Skeletal muscle satellite cell (primary cell): ENCODE measurements around the gene ARHGAP10.
A peak's percentile ranks its signal among the peaks of the same experiment; 100 is the strongest.

Experiments used
- H3K27me3 ChIP-seq: 2 replicates; pipeline ENCODE4 v1.7.0; 2013; ENCODE audit warnings: low read length; ENCODE audit not compliant: control insufficient read depth, insufficient read depth
- H3K36me3 ChIP-seq: 2 replicates; pipeline ENCODE4 v1.7.0; 2013; ENCODE audit warnings: mild to moderate bottlenecking, control low read depth, low read length; ENCODE audit not compliant: insufficient read depth
- H3K4me1 ChIP-seq: 2 replicates; pipeline ENCODE4 v1.7.0; 2013; ENCODE audit warnings: low read length; ENCODE audit not compliant: control insufficient read depth, insufficient read depth
- H3K4me2 ChIP-seq: 2 replicates; pipeline ENCODE4 v1.7.0; 2013; ENCODE audit warnings: mild to moderate bottlenecking, low read length
- H3K4me3 ChIP-seq: 2 replicates; pipeline ENCODE4 v1.7.0; 2013; ENCODE audit warnings: low read length
- H3K9ac ChIP-seq: 2 replicates; pipeline ENCODE4 v1.7.0; 2013; ENCODE audit warnings: mild to moderate bottlenecking, low read depth, low read length, moderate library complexity
- H3K9me3 ChIP-seq: replicated peaks from 2 replicates; pipeline ENCODE4 v1.7.0; 2013; ENCODE audit warnings: mild to moderate bottlenecking, control low read depth, low read length

ARHGAP10 gene

DNA sequence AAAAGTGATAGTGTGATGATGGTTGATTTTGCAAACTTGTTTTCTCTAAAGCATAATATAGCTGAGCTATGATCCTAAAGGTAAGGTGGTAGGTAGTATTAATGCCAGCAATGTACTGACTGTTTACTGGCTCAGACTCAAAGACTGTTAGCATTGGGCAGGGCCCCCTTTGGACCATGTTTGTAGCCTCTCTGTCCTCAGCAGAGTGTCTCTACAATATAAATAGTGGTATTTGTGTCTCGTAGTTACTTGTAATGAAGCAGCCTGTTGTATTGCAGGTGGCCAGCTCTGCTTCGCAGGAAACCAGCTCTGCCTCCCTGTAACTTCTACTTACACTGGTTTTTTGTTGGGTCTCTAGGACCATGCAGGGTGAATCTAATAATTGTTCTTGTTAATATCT lies 70.5 kb downstream of the ARHGAP10 start:
- Histone ChIP-seq H3K4me1 (no peaks in the 10 kb centered on the region), H3K4me2 (no peak overlapping the region), H3K36me3 (no peaks in the 10 kb centered on the region), H3K4me3 (no peak overlapping the region), H3K27me3 (no peaks in the 10 kb centered on the region), H3K9ac (no peak overlapping the region), H3K9me3 (no peaks in the 10 kb centered on the region)

DNA sequence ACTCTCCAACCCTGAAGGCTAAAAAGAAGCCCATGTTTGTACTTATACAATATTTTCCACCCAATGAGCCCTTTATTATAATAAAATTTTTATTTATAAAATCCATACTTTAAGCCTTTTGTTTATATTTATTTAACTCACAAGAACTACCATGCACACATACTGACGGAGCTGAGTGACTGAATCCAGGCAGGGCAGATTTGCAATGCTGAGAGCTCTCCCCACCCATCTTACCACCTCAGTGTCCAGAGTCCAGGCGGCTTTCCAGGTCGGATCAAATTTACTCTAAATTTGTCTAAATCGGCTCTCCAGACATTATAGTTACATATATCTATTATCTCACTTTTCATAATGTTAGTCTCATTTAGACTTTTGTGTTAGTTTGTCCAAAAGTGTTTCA lies 74.1 kb downstream of the ARHGAP10 start:
- Histone ChIP-seq H3K36me3 (no peaks in the 10 kb centered on the region), H3K4me1 (peaks cover 15% of the 10 kb centered on the region), H3K9me3 (no peaks in the 10 kb centered on the region), H3K4me2 (no peak overlapping the region), H3K4me3 (no peak overlapping the region), H3K9ac (no peak overlapping the region), H3K27me3 (no peaks in the 10 kb centered on the region)

DNA sequence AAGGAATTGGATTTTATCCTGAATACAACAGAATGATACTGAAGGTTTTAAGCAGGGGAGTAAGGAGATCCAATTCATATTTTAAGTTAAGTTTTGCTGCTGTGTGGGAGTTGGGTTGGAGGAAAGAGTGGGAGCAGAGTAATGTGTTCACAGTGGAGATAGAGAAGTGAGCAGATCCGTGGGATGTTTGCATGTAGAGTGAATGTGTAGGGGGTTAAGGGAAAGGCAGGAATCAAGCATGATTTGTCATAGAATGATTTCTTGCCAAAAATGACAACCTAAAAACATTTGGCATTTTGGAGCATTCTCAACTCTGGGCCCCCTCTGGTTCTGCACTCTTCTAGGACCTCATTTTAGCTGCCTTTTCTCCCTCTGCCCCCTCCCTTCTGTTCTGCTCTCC lies 76.6 kb downstream of the ARHGAP10 start:
- Histone ChIP-seq H3K4me2 (peak overlapping the region; percentile 33), H3K9ac (no peak overlapping the region), H3K27me3 (no peaks in the 10 kb centered on the region), H3K4me3 (no peak overlapping the region), H3K36me3 (no peaks in the 10 kb centered on the region), H3K4me1 (peaks cover 21% of the 10 kb centered on the region), H3K9me3 (no peaks in the 10 kb centered on the region)

DNA sequence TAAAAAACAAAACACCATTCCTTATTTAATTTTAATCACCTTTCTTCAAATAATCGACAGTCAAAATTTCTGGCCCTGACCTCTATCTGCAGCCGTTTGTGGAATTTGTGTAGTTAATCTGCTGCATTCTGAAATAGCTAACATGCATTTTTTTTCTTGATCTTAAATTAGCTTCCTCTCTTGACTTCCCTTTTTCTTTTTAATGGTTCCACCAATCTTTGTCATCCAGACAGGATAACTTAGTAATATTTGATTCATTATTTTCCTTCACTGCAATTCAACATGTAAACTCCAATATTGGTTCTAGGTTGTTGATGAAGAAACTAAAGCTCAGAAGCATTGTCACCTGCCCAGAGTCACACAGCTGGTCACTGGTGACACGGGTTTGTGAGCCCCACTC lies 77.3 kb downstream of the ARHGAP10 start:
- Histone ChIP-seq H3K4me1 (peaks cover 24% of the 10 kb centered on the region), H3K36me3 (no peaks in the 10 kb centered on the region), H3K4me3 (no peak overlapping the region), H3K9ac (no peak overlapping the region), H3K4me2 (no peak overlapping the region), H3K9me3 (no peaks in the 10 kb centered on the region), H3K27me3 (no peaks in the 10 kb centered on the region)

DNA sequence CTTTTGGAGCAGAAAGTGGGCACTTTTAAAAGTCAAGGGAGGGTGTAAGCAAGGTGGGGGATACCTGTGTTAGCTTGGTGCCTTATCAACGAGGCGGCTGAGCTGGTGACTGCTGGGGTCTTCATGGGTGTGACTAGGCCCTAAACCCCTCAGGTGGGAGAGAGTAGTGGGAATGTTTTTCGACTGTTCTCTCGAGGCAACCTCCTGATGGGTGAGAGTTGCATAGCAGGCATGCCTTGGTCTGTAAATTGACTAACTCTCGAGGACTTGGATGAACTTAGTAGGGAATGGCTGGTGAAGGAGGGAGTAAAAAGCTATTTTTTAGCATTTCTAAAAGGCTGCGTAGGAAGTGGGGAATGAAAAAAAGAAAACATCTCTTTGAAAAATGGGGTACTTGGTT lies 80.0 kb downstream of the ARHGAP10 start:
- Histone ChIP-seq H3K4me1 (peaks cover 27% of the 10 kb centered on the region), H3K9ac (no peak overlapping the region), H3K27me3 (no peaks in the 10 kb centered on the region), H3K9me3 (no peaks in the 10 kb centered on the region), H3K4me2 (no peak overlapping the region), H3K4me3 (no peak overlapping the region), H3K36me3 (no peaks in the 10 kb centered on the region)

DNA sequence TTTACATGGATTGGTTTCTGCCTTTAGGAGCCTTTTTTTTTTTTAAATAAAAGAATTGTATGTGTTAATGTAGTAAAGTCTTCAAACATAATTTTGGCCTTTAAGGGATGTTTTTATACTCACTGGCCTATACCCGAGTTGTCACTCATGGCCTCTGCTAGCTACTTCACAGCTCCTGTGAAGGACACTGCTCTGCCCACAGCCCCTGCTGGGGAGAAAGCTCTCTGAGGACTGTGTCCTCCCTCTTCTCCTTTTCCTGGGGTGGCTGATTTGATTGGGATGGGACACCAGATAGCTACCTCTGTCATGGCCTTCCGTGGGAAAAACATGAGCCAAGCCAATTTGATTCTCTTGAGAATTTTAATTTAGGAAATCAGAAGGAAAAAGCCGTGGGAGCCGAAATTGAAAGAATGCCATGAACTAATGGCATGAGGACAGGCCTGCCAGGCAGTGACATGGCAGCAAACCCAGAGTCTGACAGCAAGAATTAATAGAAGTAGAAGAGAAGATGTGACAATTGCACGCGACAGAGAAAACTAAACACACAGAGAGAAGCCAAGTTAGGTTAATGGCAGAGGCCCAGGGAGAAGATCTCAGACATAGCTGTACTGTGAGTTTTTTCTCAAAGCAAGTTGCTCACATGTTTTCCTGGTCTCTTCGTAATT lies 81.4 kb downstream of the ARHGAP10 start:
- no peaks in the 10 kb centered on the region for H3K27me3 ChIP-seq
- peak overlapping the region; percentile 29 for H3K4me2 ChIP-seq
- H3K9me3 ChIP-seq, result no peaks in the 10 kb centered on the region
- peak overlapping the region; percentile 0 for H3K9ac ChIP-seq
- H3K4me3 ChIP-seq, result no peak overlapping the region
- H3K4me1 ChIP-seq, result peaks cover 22% of the 10 kb centered on the region
- H3K36me3 ChIP-seq, result no peaks in the 10 kb centered on the region

DNA sequence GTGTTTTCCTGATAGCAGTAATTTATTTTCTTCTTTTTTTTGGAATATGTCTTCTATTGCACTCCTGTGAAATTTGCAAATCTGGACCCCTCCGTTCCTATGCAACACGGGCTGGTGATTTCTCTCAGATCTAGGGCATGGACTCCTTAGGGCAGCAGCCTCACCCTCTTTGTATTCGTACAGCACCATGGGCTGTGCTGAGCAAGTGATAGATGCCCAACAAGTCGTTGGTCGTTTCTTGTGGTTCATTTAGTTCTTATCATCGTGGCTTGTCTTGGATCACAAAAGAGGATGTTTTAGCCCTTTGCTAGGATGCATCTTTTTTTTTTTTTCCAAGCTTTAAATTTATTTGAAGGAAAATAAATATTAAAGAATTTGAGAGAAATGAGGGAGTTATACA lies 82.1 kb downstream of the ARHGAP10 start:
- Histone ChIP-seq H3K4me3 (no peak overlapping the region), H3K27me3 (no peaks in the 10 kb centered on the region), H3K9me3 (no peaks in the 10 kb centered on the region)

DNA sequence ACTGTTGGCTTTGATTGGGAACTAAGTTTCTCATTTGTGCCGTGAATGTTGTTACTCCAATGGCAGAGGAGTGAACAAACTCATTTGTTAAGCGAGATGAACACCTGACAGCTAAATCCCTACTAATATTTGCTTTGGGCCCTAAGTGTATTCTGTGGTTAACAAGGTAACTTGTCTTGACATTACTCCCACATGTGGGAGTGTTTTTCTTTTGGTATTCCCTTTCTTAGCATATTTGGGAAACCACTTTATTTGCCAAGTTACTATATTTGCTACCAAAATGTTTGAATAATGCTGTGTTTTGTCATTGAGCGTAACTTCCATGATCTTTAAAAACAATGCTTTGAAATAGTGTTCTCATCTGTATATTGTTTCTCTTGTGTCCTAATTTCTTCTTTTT lies 82.5 kb downstream of the ARHGAP10 start:
- Histone ChIP-seq H3K4me3 (no peak overlapping the region), H3K27me3 (no peaks in the 10 kb centered on the region), H3K9ac (no peak overlapping the region), H3K4me1 (peaks cover 13% of the 10 kb centered on the region), H3K9me3 (no peaks in the 10 kb centered on the region), H3K36me3 (no peaks in the 10 kb centered on the region), H3K4me2 (no peak overlapping the region)

More for the DNA sequence above, 82.1 kb downstream of the ARHGAP10 start:
- Histone ChIP-seq H3K36me3 (no peaks in the 10 kb centered on the region), H3K9ac (no peak overlapping the region), H3K4me2 (no peak overlapping the region), H3K4me1 (peaks cover 15% of the 10 kb centered on the region)

DNA sequence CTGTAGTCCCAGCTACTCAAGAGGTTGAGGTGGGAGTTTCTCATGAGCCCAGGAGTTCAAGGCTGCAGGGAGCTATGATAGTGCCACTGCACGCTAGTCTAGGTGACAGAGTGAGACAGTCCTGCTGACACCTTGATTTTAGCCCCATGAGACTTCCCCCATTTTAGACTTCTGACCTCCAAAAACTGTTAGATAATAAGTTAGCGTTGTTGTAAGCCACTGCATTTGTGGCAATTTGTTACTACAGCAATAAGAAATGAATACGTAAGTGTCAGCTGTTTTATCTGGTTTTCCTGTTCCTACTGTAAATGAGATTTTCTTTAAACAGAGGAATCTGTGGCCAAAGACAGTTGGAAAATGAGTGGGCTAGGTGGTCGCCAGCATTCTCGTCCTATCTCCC lies 83.9 kb downstream of the ARHGAP10 start:
- Histone ChIP-seq H3K4me3 (no peak overlapping the region), H3K27me3 (no peaks in the 10 kb centered on the region), H3K4me2 (no peak overlapping the region), H3K9ac (no peak overlapping the region), H3K36me3 (no peaks in the 10 kb centered on the region), H3K9me3 (no peaks in the 10 kb centered on the region), H3K4me1 (peaks cover 13% of the 10 kb centered on the region)

DNA sequence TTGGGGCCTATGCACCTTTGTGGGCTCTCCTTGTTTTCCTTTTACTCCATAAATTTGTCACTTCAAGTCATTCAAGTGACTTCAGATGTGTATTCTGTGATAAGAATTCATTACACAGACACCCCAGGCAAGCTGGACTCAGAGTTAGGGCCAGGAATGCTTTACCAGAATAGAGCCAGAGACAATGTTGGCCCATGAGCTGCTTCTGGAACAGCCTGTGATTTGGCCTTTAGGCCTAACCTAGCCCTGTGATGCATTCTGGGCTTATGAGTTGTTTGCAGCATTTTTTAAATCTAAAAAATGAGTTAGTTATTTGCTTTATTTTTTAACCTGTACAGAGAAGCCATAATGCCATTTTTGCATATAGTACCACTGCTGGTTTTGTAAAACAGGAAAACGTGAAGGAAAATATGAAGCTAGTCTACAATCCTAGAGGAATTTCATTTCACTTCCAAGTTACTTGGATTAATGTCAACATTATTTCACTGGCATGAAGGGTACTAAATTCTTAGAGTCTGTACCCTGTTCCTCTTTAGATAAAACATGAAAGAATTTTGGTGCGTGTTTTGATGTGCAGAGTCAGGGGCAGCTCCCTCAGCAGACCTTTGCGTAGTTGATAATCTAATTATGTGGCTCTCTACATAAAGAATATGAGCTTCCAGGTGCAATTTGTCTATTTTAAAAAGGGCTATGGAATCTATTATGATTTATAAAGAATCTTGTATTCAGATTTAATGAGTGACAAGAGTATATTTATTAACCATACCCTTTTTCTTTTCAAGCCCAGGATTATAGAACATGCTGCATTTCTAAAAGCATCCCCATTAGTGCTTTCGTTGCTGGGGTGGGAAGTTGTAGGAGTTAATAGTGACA lies 84.7 kb downstream of the ARHGAP10 start:
- Histone ChIP-seq H3K27me3 (no peaks in the 10 kb centered on the region), H3K9ac (no peak overlapping the region), H3K4me1 (peaks cover 20% of the 10 kb centered on the region), H3K36me3 (no peaks in the 10 kb centered on the region), H3K4me3 (no peak overlapping the region), H3K9me3 (no peaks in the 10 kb centered on the region), H3K4me2 (no peak overlapping the region)

DNA sequence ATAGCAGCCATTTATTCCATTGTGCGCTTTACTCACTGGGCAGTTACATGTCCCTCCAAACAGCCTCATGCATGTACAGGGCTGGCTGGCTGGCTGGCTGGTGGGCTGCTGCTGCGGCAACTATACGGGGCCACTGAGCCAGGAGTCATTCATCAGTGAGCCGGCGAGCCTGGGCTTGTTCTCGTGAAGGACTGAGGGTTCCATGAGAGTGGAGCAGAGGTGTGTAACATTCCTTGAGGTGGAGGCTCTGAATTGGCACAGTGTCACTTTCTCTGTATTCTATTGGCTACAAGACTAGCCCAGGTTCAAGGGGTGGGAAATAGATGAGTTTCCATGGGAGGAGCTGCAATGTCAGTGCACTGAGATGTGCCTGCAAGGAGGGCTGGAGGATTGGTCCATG lies 89.1 kb downstream of the ARHGAP10 start:
- Histone ChIP-seq H3K27me3 (no peaks in the 10 kb centered on the region), H3K4me3 (no peak overlapping the region), H3K36me3 (peaks cover 17% of the 10 kb centered on the region), H3K4me1 (peaks cover 33% of the 10 kb centered on the region), H3K9me3 (no peaks in the 10 kb centered on the region), H3K9ac (no peak overlapping the region), H3K4me2 (peak overlapping the region; percentile 12)

DNA sequence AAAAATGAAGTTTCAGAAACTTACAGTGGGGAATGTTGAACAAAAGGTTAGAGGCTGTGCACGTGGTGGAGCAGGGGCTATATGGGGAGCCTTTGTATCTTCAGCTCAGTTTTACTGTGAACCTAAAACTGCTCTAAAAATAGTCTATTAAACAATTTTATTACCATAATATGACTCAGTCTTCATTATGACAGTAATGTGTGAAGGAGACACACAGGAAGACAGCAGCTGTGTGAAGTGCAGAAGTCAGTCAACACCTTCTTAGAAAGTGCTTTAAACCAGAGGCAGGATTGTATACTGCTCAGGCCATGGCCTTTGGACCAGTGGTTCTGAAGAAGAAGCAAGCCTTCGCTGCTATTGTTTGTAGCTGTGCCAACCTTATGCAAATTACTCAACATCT lies 89.7 kb downstream of the ARHGAP10 start:
- peak overlapping the region; percentile 12 for H3K4me2 ChIP-seq
- H3K4me3 ChIP-seq, result no peak overlapping the region
- H3K4me1 ChIP-seq, result peaks cover 38% of the 10 kb centered on the region
- peaks cover 17% of the 10 kb centered on the region for H3K36me3 ChIP-seq
- no peaks in the 10 kb centered on the region for H3K9me3 ChIP-seq
- H3K9ac ChIP-seq, result no peak overlapping the region
- no peaks in the 10 kb centered on the region for H3K27me3 ChIP-seq
